ENCODE data around the gene TMTC3.

The TMTC3 gene

DNA sequence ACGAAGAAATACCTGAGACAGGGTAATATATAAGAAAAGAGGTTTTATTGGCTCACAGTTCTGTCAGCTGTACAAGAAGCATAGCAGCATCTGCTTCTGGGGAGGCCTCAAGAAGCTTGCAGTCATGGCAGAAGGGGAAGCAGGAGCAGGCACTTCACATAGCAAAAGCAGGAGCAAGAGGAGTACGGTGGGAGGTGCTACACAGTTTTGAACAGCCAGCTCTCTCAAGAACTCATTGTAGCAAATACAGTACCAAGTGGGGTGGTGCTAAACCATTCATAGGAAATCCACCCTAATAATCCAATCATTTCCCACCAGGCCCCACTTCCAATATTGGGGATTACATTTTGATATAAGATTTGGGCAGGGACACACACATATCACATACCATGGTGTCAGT lies 8.0 kb downstream of the TMTC3 start:
- no peaks in the 10 kb centered on the region for H3K27me3 Mint-ChIP-seq (ENCODE audit: low read depth, poor library complexity)
- DNase-seq = no peak
- no peaks in the 10 kb centered on the region for H3K9me3 Mint-ChIP-seq
- no peak overlapping the region for H3K4me3 Mint-ChIP-seq
- TF ChIP-seq, protein P1, sequence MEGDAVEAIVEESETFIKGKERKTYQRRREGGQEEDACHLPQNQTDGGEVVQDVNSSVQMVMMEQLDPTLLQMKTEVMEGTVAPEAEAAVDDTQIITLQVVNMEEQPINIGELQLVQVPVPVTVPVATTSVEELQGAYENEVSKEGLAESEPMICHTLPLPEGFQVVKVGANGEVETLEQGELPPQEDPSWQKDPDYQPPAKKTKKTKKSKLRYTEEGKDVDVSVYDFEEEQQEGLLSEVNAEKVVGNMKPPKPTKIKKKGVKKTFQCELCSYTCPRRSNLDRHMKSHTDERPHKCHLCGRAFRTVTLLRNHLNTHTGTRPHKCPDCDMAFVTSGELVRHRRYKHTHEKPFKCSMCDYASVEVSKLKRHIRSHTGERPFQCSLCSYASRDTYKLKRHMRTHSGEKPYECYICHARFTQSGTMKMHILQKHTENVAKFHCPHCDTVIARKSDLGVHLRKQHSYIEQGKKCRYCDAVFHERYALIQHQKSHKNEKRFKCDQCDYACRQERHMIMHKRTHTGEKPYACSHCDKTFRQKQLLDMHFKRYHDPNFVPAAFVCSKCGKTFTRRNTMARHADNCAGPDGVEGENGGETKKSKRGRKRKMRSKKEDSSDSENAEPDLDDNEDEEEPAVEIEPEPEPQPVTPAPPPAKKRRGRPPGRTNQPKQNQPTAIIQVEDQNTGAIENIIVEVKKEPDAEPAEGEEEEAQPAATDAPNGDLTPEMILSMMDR (IDR thresholded peaks at IDR 0.05) = no peak
- H3K36me3 Mint-ChIP-seq (ENCODE audit: low read depth) = peaks cover 10% of the 10 kb centered on the region
- peaks cover 13% of the 10 kb centered on the region for H3K4me1 Mint-ChIP-seq
- peak overlapping the region; percentile 31 for H3K27ac Mint-ChIP-seq

DNA sequence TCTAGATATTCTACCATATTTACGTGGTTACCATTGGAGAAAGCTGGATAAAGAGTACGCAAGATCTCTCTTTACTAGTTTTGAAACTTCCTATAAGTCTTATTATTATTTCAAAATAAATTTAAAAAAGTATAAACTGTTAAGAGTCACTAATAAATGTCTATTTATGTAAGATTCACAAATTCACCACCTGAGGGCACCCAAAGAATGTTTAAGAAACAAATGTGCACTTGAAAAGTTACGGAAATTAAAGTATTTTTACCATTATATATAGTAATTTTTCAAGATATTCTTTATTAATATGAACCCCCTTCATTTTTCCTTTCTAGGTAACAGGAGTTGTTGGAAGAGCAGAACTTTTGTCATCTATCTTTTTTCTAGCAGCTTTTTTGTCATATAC lies 11.9 kb downstream of the TMTC3 start:
- no peak overlapping the region for H3K27ac Mint-ChIP-seq
- H3K4me1 Mint-ChIP-seq = no peaks in the 10 kb centered on the region
- TF ChIP-seq, protein P1 (IDR thresholded peaks at IDR 0.05) = peak; percentile 19
- H3K9me3 Mint-ChIP-seq = no peaks in the 10 kb centered on the region
- H3K27me3 Mint-ChIP-seq (ENCODE audit: low read depth, poor library complexity) = peaks cover 4% of the 10 kb centered on the region
- no peak overlapping the region for H3K4me3 Mint-ChIP-seq
- H3K36me3 Mint-ChIP-seq (ENCODE audit: low read depth) = peaks cover 19% of the 10 kb centered on the region
- no peak for DNase-seq

DNA sequence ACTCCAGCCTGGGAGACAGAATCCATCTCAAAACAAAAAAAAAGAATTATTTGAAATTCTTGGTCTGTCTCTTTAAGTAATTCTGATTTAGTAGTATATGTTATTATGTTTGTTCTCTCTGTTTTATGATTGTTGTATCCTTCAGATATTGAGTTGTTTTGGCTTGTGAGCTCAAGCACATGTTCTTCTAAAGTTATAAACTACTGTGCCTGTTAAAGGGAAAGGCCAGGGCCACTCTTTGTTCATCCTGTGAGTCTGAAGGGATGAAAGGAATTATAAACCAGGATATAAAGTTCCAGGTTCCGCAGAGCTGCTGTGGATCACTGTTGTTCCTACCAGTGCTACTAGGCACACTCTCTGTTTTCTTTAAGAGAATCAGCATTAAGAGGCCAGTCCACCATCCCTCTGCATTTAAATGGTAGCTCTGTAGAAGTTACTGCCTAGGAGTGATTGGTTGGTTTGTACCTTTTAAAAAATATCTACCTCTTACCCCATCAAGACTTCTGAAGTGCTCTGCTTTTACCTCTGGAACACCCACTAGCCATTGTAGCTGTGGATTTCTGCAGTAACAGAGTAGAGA lies 14.1 kb downstream of the TMTC3 start:
- H3K4me1 Mint-ChIP-seq = no peaks in the 10 kb centered on the region
- H3K27ac Mint-ChIP-seq = peak overlapping the region; percentile 79
- peaks cover 12% of the 10 kb centered on the region for H3K36me3 Mint-ChIP-seq (ENCODE audit: low read depth)
- no peak overlapping the region for H3K4me3 Mint-ChIP-seq
- DNase-seq = no peak
- TF ChIP-seq, protein P1 (IDR thresholded peaks at IDR 0.05) = no peak
- peaks cover 4% of the 10 kb centered on the region for H3K27me3 Mint-ChIP-seq (ENCODE audit: low read depth, poor library complexity)
- H3K9me3 Mint-ChIP-seq = no peaks in the 10 kb centered on the region

DNA sequence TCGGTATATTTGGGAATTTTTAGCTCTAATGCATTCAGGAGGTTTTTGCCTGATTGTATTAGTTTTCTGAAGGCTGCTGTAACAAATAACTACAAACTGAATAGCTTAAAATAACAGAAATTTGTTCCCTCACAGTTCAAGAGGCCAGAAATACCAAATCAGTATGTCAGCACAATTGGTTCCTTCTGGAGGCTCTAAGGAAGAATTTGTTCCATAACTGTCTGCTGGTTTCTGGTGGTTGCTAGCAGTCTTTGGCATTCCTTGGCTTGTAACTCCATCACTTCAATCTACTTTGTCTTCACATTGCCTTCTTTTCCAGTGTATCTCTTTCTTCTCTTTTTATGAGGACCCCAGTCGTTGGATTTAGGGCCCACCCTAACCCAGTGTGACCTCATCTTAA lies 21.3 kb downstream of the TMTC3 start:
- no peak for DNase-seq
- Mint-ChIP-seq H3K27ac (peak overlapping the region; percentile 50), H3K27me3 (ENCODE audit: low read depth, poor library complexity) (peaks cover 4% of the 10 kb centered on the region), H3K4me1 (no peaks in the 10 kb centered on the region), H3K36me3 (ENCODE audit: low read depth) (peaks cover 50% of the 10 kb centered on the region), H3K4me3 (no peak overlapping the region), H3K9me3 (no peaks in the 10 kb centered on the region)
- TF ChIP-seq, protein P1 (IDR thresholded peaks at IDR 0.05) = no peak

DNA sequence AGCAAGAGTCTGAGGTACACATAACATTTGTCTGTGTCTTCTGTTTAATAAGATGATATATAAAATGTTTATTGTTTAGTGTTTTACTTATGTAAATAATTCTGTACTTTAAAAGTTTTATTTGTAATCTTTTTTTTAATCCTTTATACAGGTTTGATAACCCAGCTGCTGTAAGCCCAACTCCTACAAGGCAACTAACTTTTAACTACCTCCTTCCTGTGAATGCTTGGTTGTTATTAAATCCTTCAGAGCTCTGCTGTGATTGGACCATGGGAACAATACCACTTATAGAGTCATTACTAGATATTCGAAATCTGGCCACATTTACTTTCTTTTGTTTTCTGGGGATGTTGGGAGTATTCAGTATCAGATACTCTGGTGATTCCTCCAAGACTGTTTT lies 24.1 kb downstream of the TMTC3 start:
- H3K27me3 Mint-ChIP-seq (ENCODE audit: low read depth, poor library complexity) = no peaks in the 10 kb centered on the region
- no peak overlapping the region for H3K27ac Mint-ChIP-seq
- TF ChIP-seq, protein P1 (IDR thresholded peaks at IDR 0.05) = no peak
- no peaks in the 10 kb centered on the region for H3K9me3 Mint-ChIP-seq
- no peak for DNase-seq
- H3K4me3 Mint-ChIP-seq = no peak overlapping the region
- H3K36me3 Mint-ChIP-seq (ENCODE audit: low read depth) = peaks cover 58% of the 10 kb centered on the region
- no peaks in the 10 kb centered on the region for H3K4me1 Mint-ChIP-seq

DNA sequence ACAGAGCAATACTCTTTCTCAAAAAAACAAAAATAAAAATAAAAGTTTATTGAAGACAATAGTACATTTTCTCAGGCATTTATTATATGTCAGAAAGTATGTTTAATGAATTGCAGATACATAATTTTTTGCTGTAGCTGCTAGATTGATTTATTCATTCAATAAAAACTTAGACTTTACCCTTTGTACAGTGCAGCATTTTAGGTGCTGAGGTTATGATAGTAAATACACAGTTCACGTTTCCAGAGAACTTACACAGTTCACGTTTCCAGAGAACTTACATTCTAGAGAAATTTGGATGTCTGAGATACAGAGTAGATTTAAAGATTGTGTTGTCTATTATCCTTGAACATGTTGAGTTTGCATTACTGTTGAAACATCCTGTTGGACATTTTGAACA lies 25.3 kb downstream of the TMTC3 start:
- DNase-seq = no peak
- TF ChIP-seq, protein P1 (IDR thresholded peaks at IDR 0.05) = no peak
- no peak overlapping the region for H3K27ac Mint-ChIP-seq
- H3K4me1 Mint-ChIP-seq = no peaks in the 10 kb centered on the region
- no peak overlapping the region for H3K4me3 Mint-ChIP-seq
- peaks cover 54% of the 10 kb centered on the region for H3K36me3 Mint-ChIP-seq (ENCODE audit: low read depth)
- H3K9me3 Mint-ChIP-seq = no peaks in the 10 kb centered on the region
- no peaks in the 10 kb centered on the region for H3K27me3 Mint-ChIP-seq (ENCODE audit: low read depth, poor library complexity)

Measured in nephron progenitor cell (in vitro differentiated cells).